ENCODE results near the gene RPS25.
"Not testable (repeated sequence)": the region's sequence is repeated elsewhere in the genome, so short reads cannot be mapped to it uniquely, and the experiment has no call there.

Gene RPS25

GRCh38 chr11:119021631-119022030 is 3.5 kb upstream of the RPS25 start:
- Histone ChIP-seq H3F3A (ENCODE audit: insufficient read depth) (peaks cover 25% of the 10 kb centered on the region), H3K9me3 (ENCODE audit: insufficient read depth, low read length) (no peaks in the 10 kb centered on the region), H3K9ac (ENCODE audit: low read length) (no peak overlapping the region), H3K4me2 (ENCODE audit: low read depth, low read length, poor library complexity, severe bottlenecking) (no peak overlapping the region), H4K20me1 (ENCODE audit: low read depth, low read length) (no peaks in the 10 kb centered on the region; the same call in 1 of the 2 replicates), H2AFZ (ENCODE audit: low read depth, low read length, severe bottlenecking) (no peak overlapping the region), H3K79me2 (ENCODE audit: insufficient read depth, low read length) (peaks cover 41% of the 10 kb centered on the region), H3K27me3 (ENCODE audit: low read length) (no peaks in the 10 kb centered on the region), H3K4me3 (ENCODE audit: insufficient read depth, low read length, poor library complexity, severe bottlenecking) (no peak overlapping the region), H3K9me2 (replicated peaks; ENCODE audit: insufficient read depth, low read length) (no peaks in the 10 kb centered on the region), H3K27ac (ENCODE audit: low read depth, low read length) (no peak overlapping the region), H3K36me3 (ENCODE audit: low read length) (peaks cover 9% of the 10 kb centered on the region)
- TF ChIP-seq CTCF (IDR thresholded peaks at IDR 0.05; ENCODE audit: insufficient read depth, low read length, poor library complexity, severe bottlenecking), result no peak
- no peak for TF ChIP-seq EZH2phosphoT487 (conservative IDR thresholded peaks at IDR 0.05; ENCODE audit: low read length)

GRCh38 chr11:119019996-119020395 is 1.9 kb upstream of the RPS25 start:
- peak overlapping the region; percentile 92 for H3K4me3 ChIP-seq (ENCODE audit: insufficient read depth, low read length, poor library complexity, severe bottlenecking)
- no peak overlapping the region for H3K27ac ChIP-seq (ENCODE audit: low read depth, low read length)
- peak overlapping the region; percentile 96 for H3K9ac ChIP-seq (ENCODE audit: low read length)
- no peaks in the 10 kb centered on the region for H3K9me3 ChIP-seq (ENCODE audit: insufficient read depth, low read length)
- peaks cover 56% of the 10 kb centered on the region for H3K79me2 ChIP-seq (ENCODE audit: insufficient read depth, low read length)
- no peak overlapping the region for H2AFZ ChIP-seq (ENCODE audit: low read depth, low read length, severe bottlenecking)
- no peaks in the 10 kb centered on the region for H3K27me3 ChIP-seq (ENCODE audit: low read length)
- H3K4me2 ChIP-seq (ENCODE audit: low read depth, low read length, poor library complexity, severe bottlenecking), result peak overlapping the region; percentile 68
- TF ChIP-seq EZH2phosphoT487 (conservative IDR thresholded peaks at IDR 0.05; ENCODE audit: low read length), result no peak
- TF ChIP-seq CTCF (IDR thresholded peaks at IDR 0.05; ENCODE audit: insufficient read depth, low read length, poor library complexity, severe bottlenecking), result no peak
- H3F3A ChIP-seq (ENCODE audit: insufficient read depth), result peaks cover 42% of the 10 kb centered on the region
- no peaks in the 10 kb centered on the region for H3K9me2 ChIP-seq (replicated peaks; ENCODE audit: insufficient read depth, low read length)
- peaks cover 23% of the 10 kb centered on the region for H3K36me3 ChIP-seq (ENCODE audit: low read length)
- H4K20me1 ChIP-seq (ENCODE audit: low read depth, low read length), result peaks cover 4% of the 10 kb centered on the region; the same call in 1 of the 2 replicates

GRCh38 chr11:119017377-119017776 is 766 bp downstream of the RPS25 start:
- H3K9me3 ChIP-seq (ENCODE audit: insufficient read depth, low read length); H3K9me2 ChIP-seq (replicated peaks; ENCODE audit: insufficient read depth, low read length); H2AFZ ChIP-seq (ENCODE audit: low read depth, low read length, severe bottlenecking); H3K27me3 ChIP-seq (ENCODE audit: low read length); H4K20me1 ChIP-seq (ENCODE audit: low read depth, low read length): not testable (repeated sequence)
- Histone ChIP-seq H3K4me3 (ENCODE audit: insufficient read depth, low read length, poor library complexity, severe bottlenecking) (peak overlapping the region; percentile 92), H3K4me2 (ENCODE audit: low read depth, low read length, poor library complexity, severe bottlenecking) (peak overlapping the region; percentile 68), H3K9ac (ENCODE audit: low read length) (peak overlapping the region; percentile 96), H3F3A (ENCODE audit: insufficient read depth) (peaks cover 58% of the 10 kb centered on the region), H3K27ac (ENCODE audit: low read depth, low read length) (peak overlapping the region; percentile 96), H3K36me3 (ENCODE audit: low read length) (peaks cover 25% of the 10 kb centered on the region), H3K79me2 (ENCODE audit: insufficient read depth, low read length) (peaks cover 56% of the 10 kb centered on the region)

- peak overlapping the region; percentile 96 for H3K9ac ChIP-seq (ENCODE audit: low read length)
- H3K27me3 ChIP-seq (ENCODE audit: low read length), result no peaks in the 10 kb centered on the region
- H3K9me3 ChIP-seq (ENCODE audit: insufficient read depth, low read length), result no peaks in the 10 kb centered on the region
- peak overlapping the region; percentile 68 for H3K4me2 ChIP-seq (ENCODE audit: low read depth, low read length, poor library complexity, severe bottlenecking)
- H2AFZ ChIP-seq (ENCODE audit: low read depth, low read length, severe bottlenecking), result no peak overlapping the region
- H3K27ac ChIP-seq (ENCODE audit: low read depth, low read length), result peak overlapping the region; percentile 96
- H3F3A ChIP-seq (ENCODE audit: insufficient read depth), result peaks cover 60% of the 10 kb centered on the region
- TF ChIP-seq EZH2phosphoT487 (conservative IDR thresholded peaks at IDR 0.05; ENCODE audit: low read length), result no peak
- H3K9me2 ChIP-seq (replicated peaks; ENCODE audit: insufficient read depth, low read length), result no peaks in the 10 kb centered on the region
- peaks cover 25% of the 10 kb centered on the region for H3K36me3 ChIP-seq (ENCODE audit: low read length)
- peaks cover 4% of the 10 kb centered on the region; the same call in 1 of the 2 replicates for H4K20me1 ChIP-seq (ENCODE audit: low read depth, low read length)
- H3K79me2 ChIP-seq (ENCODE audit: insufficient read depth, low read length), result peaks cover 56% of the 10 kb centered on the region
- H3K4me3 ChIP-seq (ENCODE audit: insufficient read depth, low read length, poor library complexity, severe bottlenecking), result peak overlapping the region; percentile 92
Observed at GRCh38 chr11:119016216-119017009, 1.7 kb downstream of the RPS25 start.
